Caco-2 (cell line): ENCODE measurements around the gene C1QL1. TPM values are rescaled to one million over a fixed set of nuclear protein-coding genes. Genes with fewer than 3 reads are reported as not detected.

Experiments
- BruUV-seq: library from RNA; stranded (reverse); fragments of 400-500 nt; replicated peaks from 2 replicates; lab custom pipeline; 2021; lab: Mats Ljungman, UMichigan
- CTCF ChIA-PET: fragments of 300-600 bp; sonication (Branson Sonifier 250); formaldehyde crosslinking; loops from one replicate; lab custom pipeline; 2022; ENCODE audit warnings: antibody characterized with exemption; lab: Charles Lee
- POLR2A ChIA-PET: fragments of 300-600 bp; sonication (Branson Sonifier 250); formaldehyde crosslinking; loops from one replicate; lab custom pipeline; 2022; ENCODE audit warnings: antibody characterized with exemption; lab: Charles Lee
- DNase-seq, 2 experiments: peaks; one replicate each; pipeline versions ENCODE4 v3.0.0 to v3.0.0-alpha.2; 2020 to 2022
- H3K27me3 ChIP-seq: replicated peaks from 2 replicates; pipeline ENCODE4 v1.6.0; 2011; ENCODE audit warnings: low read length; ENCODE audit not compliant: control insufficient read depth, insufficient read depth
- H3K36me3 ChIP-seq: 2 replicates; pipeline ENCODE4 v1.5.1; 2011; ENCODE audit warnings: low read length; ENCODE audit not compliant: control insufficient read depth, insufficient read depth
- H3K4me1 ChIP-seq: fragments of 250-450 bp; sonication (Bioruptor Pico); 2 replicates; pipeline ENCODE4 v1.5.1; 2020; ENCODE audit warnings: mild to moderate bottlenecking
- H3K4me3 ChIP-seq: 2 replicates; pipeline ENCODE4 v1.5.1; 2011; ENCODE audit warnings: low read depth, mild to moderate bottlenecking, control low read depth, low read length
- H3K9me3 ChIP-seq: fragments of 250-450 bp; sonication (Bioruptor Pico); 2 replicates; pipeline ENCODE4 v1.5.1; 2020; ENCODE audit warnings: mild to moderate bottlenecking, moderate library complexity
- H3K27ac Mint-ChIP-seq: one replicate; pipeline ENCODE4 v1.8.0; 2022; ENCODE audit warnings: mixed read lengths; ENCODE audit not compliant: unreplicated experiment
- H3K27me3 Mint-ChIP-seq: one replicate; pipeline ENCODE4 v1.8.0; 2022; ENCODE audit warnings: mixed read lengths; ENCODE audit not compliant: insufficient read depth, unreplicated experiment
- H3K36me3 Mint-ChIP-seq: one replicate; pipeline ENCODE4 v1.8.0; 2022; ENCODE audit warnings: mild to moderate bottlenecking, mixed read lengths; ENCODE audit not compliant: insufficient read depth, unreplicated experiment
- H3K4me1 Mint-ChIP-seq: one replicate; pipeline ENCODE4 v1.8.0; 2022; ENCODE audit warnings: low read depth, mixed read lengths; ENCODE audit not compliant: unreplicated experiment
- H3K4me3 Mint-ChIP-seq: one replicate; pipeline ENCODE4 v1.8.0; 2022; ENCODE audit warnings: mild to moderate bottlenecking, moderate library complexity, mixed read lengths; ENCODE audit not compliant: unreplicated experiment
- H3K9me3 Mint-ChIP-seq: one replicate; pipeline ENCODE4 v1.8.0; 2022; ENCODE audit warnings: mixed read lengths; ENCODE audit not compliant: unreplicated experiment
- intact Hi-C: fragments of 100-400 bp; cut with micrococcal nuclease; formaldehyde crosslinking; loops from one replicate; pipeline ENCODE4 v1.10.0; 2022; ENCODE audit not compliant: unreplicated experiment
- total RNA-seq: library from RNA; stranded (reverse); gene quantifications from 2 replicates; pipeline ENCODE4 v1.2.3, GENCODE V29; 2022
- TF ChIP-seq, protein P1 (sequence below), 2 experiments: fragments of 200-600 bp in 1 of 2; IDR thresholded peaks; 1 replicate in 1 of 2; 2 replicates in 1 of 2; pipeline versions ENCODE4 v1.5.1 to v1.8.0; 2011 to 2022; ENCODE audit warnings: antibody characterized with exemption in 1 of 2, control low read depth in 1 of 2, inconsistent platforms in 1 of 2, low read depth in 1 of 2, low read length in 1 of 2, mild to moderate bottlenecking in 1 of 2, moderate library complexity in 1 of 2; ENCODE audit not compliant: insufficient read depth in 1 of 2, severe bottlenecking in 1 of 2, unreplicated experiment in 1 of 2

C1QL1 gene
- total RNA-seq, 1 experiment from 2014 or later, result 5.2 TPM

DNA sequence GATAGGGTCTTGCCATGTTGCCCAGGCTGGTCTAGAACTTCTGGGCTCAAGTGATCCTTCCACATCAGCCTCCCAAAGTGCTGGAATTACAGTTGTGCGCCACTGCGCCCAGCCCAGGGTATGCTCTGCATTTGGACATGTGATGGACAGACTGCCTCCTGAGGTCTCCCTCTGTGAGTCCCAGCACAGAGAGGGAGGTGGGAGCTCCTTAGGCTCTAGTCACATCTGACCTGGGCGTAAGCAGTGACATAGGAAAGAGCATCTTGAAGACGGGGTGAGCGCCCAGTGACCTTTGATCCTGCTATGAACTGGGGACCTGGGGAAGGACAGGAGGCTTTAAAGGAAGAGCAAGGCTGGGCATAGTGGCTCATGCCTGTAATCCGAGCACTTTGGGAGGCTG is 50.6 kb downstream of the C1QL1 start:
- Mint-ChIP-seq H3K4me3 (no peak overlapping the region), H3K4me1 (peaks cover 7% of the 10 kb centered on the region), H3K9me3 (no peaks in the 10 kb centered on the region), H3K27ac (no peak overlapping the region), H3K36me3 (peaks cover 6% of the 10 kb centered on the region), H3K27me3 (peaks cover 12% of the 10 kb centered on the region)
- Histone ChIP-seq H3K9me3 (no peaks in the 10 kb centered on the region), H3K36me3 (no peaks in the 10 kb centered on the region), H3K4me3 (no peak overlapping the region), H3K27me3 (no peaks in the 10 kb centered on the region), H3K4me1 (peaks cover 6% of the 10 kb centered on the region; the same call in 1 of the 2 replicates)
- ChIA-PET CTCF (interaction anchor here (0.5 to 1.0 kb wide), 4 partner anchors 24 to 182 kb away, joined by 3 to 6 read pairs (median 4); no protein-coding TSS in a partner anchor), POLR2A (interaction anchor here (0.6 kb wide), 1 partner anchor 469 kb away, joined by 4 read pairs; no protein-coding TSS in a partner anchor)
- no TSS peak for BruUV-seq
- TF ChIP-seq, protein P1, sequence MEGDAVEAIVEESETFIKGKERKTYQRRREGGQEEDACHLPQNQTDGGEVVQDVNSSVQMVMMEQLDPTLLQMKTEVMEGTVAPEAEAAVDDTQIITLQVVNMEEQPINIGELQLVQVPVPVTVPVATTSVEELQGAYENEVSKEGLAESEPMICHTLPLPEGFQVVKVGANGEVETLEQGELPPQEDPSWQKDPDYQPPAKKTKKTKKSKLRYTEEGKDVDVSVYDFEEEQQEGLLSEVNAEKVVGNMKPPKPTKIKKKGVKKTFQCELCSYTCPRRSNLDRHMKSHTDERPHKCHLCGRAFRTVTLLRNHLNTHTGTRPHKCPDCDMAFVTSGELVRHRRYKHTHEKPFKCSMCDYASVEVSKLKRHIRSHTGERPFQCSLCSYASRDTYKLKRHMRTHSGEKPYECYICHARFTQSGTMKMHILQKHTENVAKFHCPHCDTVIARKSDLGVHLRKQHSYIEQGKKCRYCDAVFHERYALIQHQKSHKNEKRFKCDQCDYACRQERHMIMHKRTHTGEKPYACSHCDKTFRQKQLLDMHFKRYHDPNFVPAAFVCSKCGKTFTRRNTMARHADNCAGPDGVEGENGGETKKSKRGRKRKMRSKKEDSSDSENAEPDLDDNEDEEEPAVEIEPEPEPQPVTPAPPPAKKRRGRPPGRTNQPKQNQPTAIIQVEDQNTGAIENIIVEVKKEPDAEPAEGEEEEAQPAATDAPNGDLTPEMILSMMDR (IDR thresholded peaks at IDR 0.05; ENCODE audit: insufficient read depth in 1 of 2, low read depth in 1 of 2, low read length in 1 of 2, severe bottlenecking in 1 of 2, unreplicated experiment in 1 of 2), result no peak
- intact Hi-C loops, result no loop called here
- no peak for DNase-seq

DNA sequence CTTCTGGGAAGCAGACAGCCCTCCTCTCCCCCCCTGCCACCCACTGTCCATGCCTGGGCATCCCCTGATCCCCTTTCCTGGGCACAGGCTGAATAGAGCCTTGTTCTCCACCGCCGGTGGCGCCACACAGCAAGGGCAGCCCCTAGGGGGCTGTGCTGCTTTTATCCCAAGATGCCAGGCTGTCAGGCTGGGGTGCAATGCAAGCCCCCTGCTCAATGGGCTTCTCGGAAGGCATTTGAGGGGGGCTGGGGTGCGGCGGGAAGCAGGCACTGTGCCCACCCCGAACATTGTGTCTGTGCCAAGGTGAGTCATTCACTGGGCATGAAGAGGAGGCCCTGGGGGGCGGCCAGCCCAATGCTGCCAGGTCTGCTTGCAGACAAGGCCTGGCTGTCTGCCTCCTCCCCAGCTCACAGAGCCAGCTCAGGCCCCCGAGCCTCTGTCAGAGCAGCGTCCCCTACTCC is 51.3 kb downstream of the C1QL1 start:
- ChIA-PET POLR2A (interaction anchor here (0.6 kb wide), 1 partner anchor 469 kb away, joined by 4 read pairs; no protein-coding TSS in a partner anchor), CTCF (interaction anchor here (0.6 to 1.0 kb wide), 2 partner anchors 10 to 105 kb away, joined by 6 to 7 read pairs; no protein-coding TSS in a partner anchor)
- BruUV-seq, result no TSS peak
- Histone ChIP-seq H3K9me3 (no peaks in the 10 kb centered on the region), H3K36me3 (no peaks in the 10 kb centered on the region), H3K4me3 (no peak overlapping the region), H3K4me1 (peaks cover 6% of the 10 kb centered on the region; the same call in 1 of the 2 replicates), H3K27me3 (no peaks in the 10 kb centered on the region)
- Mint-ChIP-seq H3K9me3 (no peaks in the 10 kb centered on the region), H3K4me1 (peaks cover 7% of the 10 kb centered on the region), H3K27me3 (peaks cover 13% of the 10 kb centered on the region), H3K27ac (no peak overlapping the region), H3K4me3 (no peak overlapping the region), H3K36me3 (peaks cover 5% of the 10 kb centered on the region)
- intact Hi-C loops, result no loop called here
- TF ChIP-seq, protein P1 (IDR thresholded peaks at IDR 0.05; ENCODE audit: insufficient read depth in 1 of 2, low read depth in 1 of 2, low read length in 1 of 2, severe bottlenecking in 1 of 2, unreplicated experiment in 1 of 2), result no peak
- DNase-seq, result no peak

DNA sequence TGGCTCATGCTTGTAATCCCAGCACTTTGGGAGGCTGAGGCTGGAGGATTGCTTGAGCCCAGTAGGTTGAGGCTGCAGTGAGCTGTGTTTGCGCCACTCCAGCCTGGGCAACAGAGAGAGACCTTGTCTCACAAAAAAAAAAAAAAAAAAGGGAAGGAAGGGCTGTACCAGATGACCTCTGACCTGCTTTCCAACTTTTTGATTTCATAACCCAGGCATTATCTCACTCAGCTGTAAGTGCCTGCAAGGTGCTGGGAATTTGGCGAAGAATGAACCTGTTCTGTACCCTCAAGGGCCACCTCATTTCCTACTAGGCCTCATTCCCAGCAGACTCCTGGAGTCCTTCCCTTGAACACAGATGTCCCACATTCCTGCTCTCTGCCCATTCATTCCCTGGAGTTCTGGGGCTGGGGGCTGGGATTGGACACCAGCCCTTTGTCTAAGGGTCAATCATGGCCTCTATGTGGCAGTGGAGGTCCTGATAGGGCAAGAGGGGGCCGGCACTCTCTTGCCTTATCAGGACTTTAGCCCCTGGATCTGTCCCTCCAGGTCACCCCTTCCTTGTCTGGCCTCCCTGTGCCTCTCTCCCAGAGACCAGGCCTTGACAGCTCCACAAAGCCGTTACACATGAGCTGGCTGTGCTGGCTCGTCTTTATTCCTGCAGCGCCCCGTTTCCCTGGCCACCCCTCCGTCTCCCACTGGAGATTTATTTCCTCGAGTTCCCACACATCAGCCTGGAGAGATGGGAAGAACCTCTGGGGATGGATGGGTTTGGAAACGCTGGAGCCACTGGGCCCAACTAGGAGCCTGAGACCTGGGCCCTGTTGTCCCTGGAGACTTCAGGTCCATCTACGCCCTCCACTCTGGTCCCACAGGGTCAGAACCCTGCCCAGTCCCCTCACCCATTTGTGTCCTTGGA is 52.0 kb downstream of the C1QL1 start:
- H3K27me3 Mint-ChIP-seq, result peaks cover 9% of the 10 kb centered on the region
- ChIA-PET POLR2A (interaction anchor here (0.7 kb wide), 1 partner anchor 75 kb away, joined by 4 read pairs; no protein-coding TSS in a partner anchor), CTCF (interaction anchor here (0.6 to 1.0 kb wide), 2 partner anchors 11 to 106 kb away, joined by 6 to 7 read pairs; no protein-coding TSS in a partner anchor)
- peaks cover 7% of the 10 kb centered on the region for H3K4me1 Mint-ChIP-seq
- no peak overlapping the region for H3K4me3 Mint-ChIP-seq
- no peaks in the 10 kb centered on the region for H3K9me3 Mint-ChIP-seq
- Histone ChIP-seq H3K27me3 (no peaks in the 10 kb centered on the region), H3K36me3 (no peaks in the 10 kb centered on the region), H3K4me3 (no peak overlapping the region), H3K4me1 (peaks cover 6% of the 10 kb centered on the region; the same call in 1 of the 2 replicates), H3K9me3 (no peaks in the 10 kb centered on the region)
- TF ChIP-seq, protein P1 (IDR thresholded peaks at IDR 0.05; ENCODE audit: insufficient read depth in 1 of 2, low read depth in 1 of 2, low read length in 1 of 2, severe bottlenecking in 1 of 2, unreplicated experiment in 1 of 2), result no peak
- no peak overlapping the region for H3K27ac Mint-ChIP-seq
- H3K36me3 Mint-ChIP-seq, result peaks cover 5% of the 10 kb centered on the region
- DNase-seq, result peak in 1 of 2 experiments; percentile 40
- intact Hi-C loops, result no loop called here
- no TSS peak for BruUV-seq
